Measurements from ENCODE around the gene ASIC1.
A peak's percentile ranks its signal among the peaks of the same experiment; 100 is the strongest.

Gene ASIC1

GRCh38 chr12:50040657-50041056 lies 16.7 kb upstream of the ASIC1 start:
- no peak for DNase-seq (ENCODE audit: low read depth in 1 of 2, low spot score in 1 of 2)

DNA sequence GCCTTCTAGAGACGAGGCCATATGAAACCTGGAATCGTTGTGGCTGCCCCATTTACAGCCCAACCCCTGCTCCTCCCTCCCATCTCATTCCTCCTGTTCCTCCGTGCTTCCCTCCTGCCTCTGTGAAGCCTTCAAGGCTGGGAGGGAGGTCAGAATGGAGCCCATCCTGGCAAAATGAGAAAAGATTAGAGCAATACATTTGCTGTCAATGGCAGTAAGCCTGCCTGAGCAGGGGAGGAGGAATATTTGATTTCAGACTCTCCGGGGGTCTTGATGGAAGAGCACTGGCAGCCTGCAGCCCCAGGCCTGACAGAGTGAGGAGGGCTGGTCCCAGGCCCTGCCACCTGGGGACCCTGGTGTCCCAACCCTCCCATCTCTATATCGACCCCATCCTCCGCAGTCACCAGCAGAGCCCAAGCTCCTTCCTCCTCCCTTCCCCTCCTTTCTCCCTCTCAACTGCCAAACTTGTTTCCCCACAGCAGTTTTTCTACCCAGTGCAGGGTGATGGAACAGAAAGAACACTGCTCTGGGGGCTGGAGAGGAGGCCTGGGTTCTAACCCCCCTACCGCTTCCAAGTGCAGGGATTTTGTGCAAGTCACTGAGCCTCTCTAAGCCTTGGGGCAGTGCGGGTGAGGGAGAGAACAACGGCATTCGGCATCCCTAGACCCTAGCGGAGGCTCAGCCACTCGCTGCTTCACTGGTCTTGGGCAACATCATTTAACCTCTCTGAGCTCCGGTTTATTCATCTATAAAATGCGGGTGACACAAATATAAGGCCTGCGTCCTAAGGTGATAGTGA lies 16.1 kb upstream of the ASIC1 start:
- no peak for DNase-seq (ENCODE audit: low read depth in 1 of 2, low spot score in 1 of 2)

DNA sequence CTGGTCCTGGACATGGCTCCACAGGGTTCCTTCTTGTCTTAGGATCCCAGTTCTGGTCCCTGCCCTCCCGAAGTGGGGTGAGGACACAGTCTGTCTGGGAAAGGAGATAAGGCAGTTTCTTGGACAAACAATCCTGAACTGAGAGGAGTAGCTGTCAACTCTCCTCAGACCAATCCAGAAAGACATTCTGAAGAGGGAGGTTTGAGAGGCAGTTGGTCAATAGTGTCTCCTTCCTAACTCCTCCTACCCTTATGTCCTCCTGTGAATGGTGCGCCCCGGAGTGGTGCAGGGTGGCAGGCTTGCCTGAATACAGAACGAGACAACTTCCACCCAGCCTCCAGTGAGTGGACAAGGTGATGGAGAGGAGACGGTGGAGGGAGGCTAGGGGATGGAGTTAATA lies 15.4 kb upstream of the ASIC1 start:
- DNase-seq (ENCODE audit: low read depth in 1 of 2, low spot score in 1 of 2): no peak

- no peak for DNase-seq (ENCODE audit: low read depth in 1 of 2, low spot score in 1 of 2)
These were observed 14.7 kb upstream of the ASIC1 start for GRCh38 chr12:50042693-50043092.

DNA sequence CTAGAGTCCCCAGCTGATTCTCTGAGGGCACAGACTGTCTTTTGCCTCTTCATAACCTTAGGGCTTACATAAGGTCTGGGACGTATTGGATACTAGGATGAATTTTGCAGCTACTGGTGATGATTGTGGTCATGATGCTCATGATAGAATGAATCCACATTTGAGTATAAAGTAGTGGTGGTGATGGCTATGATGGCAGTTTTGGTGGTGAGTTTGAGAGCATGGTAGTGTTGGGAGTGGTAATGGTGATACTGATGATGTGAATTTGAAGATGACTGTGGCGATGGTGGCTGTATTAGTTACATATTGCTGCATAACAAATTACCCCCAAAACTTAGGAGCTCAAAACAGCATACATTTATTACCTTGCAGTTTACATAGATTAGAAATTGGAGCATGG lies 14.1 kb upstream of the ASIC1 start:
- DNase-seq (ENCODE audit: low read depth in 1 of 2, low spot score in 1 of 2): no peak

DNA sequence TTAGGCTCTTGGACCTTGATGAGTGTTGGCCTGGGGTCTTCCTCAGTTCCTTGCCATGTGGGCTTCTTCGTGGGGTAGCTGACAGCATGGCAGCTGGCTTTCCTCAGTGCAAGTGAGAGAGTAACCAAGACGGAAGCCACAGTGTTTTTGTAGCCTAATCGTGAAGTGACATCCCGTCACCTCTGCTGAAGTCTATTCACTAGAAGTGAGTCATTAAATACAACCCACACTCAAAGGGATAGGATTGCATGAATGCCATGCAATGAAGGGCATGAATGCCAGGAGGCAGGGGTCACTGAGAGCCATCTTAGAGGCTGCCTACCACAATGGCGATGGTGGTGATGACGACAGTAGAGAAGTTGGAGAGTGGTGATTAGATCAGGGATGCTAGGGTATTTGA lies 13.5 kb upstream of the ASIC1 start:
- DNase-seq (ENCODE audit: low read depth in 1 of 2, low spot score in 1 of 2): no peak

GRCh38 chr12:50047693-50048250 lies 9.6 kb upstream of the ASIC1 start:
- no peak for DNase-seq (ENCODE audit: low read depth in 1 of 2, low spot score in 1 of 2)

- no peak for DNase-seq (ENCODE audit: low read depth in 1 of 2, low spot score in 1 of 2)
These were observed 7.9 kb upstream of the ASIC1 start for GRCh38 chr12:50049254-50050118.

DNA sequence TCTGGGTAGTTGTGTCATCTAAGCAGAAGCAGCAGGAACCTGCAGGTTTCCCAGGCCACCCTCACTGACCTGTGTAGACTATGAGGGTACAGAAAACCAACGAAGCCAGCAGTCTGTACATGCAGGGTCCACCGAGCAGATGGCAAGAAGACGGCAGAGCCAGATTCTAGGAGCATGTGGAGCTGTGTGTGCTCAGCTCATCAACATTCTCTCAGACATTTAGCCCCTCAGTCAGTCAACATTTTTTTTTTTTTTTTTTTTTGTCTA lies 7.3 kb upstream of the ASIC1 start:
- DNase-seq (ENCODE audit: low read depth in 1 of 2, low spot score in 1 of 2): no peak

- no peak for DNase-seq (ENCODE audit: low read depth in 1 of 2, low spot score in 1 of 2)
These were observed 6.8 kb upstream of the ASIC1 start for GRCh38 chr12:50050410-50051098.

GRCh38 chr12:50051101-50051806 lies 6.1 kb upstream of the ASIC1 start:
- DNase-seq (ENCODE audit: low read depth in 1 of 2, low spot score in 1 of 2): no peak

GRCh38 chr12:50052544-50052943 lies 4.9 kb upstream of the ASIC1 start:
- DNase-seq (ENCODE audit: low read depth in 1 of 2, low spot score in 1 of 2): no peak

DNA sequence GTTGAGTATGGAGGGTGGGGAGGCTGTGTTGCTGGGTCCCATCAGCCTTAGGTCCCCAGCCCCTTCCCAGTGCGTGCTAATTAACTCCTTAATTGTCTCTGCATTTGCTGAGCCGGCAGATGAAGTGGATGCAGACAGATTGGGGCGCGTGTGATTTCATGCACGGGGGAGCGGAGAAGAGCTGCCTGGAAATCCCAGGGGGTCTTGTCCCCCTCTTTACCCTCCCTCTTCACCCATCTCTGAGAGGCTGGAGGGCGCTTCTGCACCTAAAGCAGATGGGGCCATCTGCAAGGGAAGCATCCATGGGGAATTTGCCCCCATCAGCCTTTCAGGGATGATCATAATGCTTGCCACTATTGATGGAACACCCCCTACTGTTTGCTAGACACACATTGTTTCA lies 4.4 kb upstream of the ASIC1 start:
- no peak for DNase-seq (ENCODE audit: low read depth in 1 of 2, low spot score in 1 of 2)

DNA sequence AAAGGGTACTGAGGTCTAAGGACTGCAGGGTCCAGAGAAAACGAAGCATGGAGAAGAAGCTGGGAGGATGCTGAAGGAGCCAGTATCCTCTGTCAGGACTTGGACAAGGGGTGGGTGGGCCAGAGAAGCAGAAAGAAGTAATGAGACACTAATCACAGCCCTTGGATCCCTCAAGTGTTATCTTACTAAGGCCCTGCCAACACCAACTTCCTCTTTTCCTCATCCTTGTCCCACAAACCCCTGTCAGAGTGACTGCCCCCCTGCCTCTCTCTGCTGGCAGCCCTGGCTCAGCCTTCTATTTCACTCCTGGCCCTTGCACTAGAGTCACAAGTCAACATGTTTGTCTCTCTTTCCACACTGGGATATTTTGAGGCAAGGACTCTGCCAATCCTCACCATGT lies 3.8 kb upstream of the ASIC1 start:
- no peak for DNase-seq (ENCODE audit: low read depth in 1 of 2, low spot score in 1 of 2)

DNA sequence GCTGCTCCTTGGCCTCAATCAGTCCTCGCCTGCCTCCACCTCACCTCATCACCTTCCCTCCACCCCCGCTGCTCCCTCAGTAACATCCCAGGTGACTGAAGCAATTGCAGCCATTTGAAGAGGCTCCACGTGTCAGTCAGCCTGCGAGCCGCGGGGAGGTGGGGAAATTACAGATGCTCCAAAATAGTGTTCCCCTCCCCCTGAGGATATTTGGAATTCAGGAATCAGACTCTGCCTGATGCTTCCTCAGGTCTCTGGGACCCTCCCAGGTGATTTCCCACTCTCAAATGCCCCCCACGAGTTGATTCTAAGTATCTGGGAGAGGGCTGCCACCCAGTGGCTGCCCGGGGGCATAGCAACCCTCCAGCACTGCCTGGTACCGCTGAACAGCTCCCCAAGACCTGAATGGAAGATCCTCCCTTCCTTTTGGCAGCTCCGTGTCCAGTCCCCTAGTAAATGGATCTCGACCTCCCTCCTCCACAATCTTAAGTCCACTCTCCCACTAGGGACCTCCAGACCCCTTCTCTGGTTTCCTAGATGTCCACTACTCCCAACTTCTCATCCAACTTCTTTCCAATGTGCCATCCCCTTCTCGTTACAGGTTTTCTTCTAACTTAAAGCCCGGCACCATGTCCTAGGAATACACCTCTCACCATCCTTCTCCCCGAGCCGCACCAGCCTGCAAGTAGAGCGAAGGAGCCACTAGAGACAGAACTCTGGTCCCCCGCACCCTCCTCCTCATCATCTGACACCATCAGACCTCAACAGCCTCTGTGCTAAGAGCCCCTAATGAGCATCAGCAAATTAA lies 1.4 kb upstream of the ASIC1 start:
- DNase-seq (ENCODE audit: low read depth in 1 of 2, low spot score in 1 of 2): peak in 1 of 2 donors; percentile 34

- no peak for DNase-seq (ENCODE audit: low read depth in 1 of 2, low spot score in 1 of 2)
These were observed 788 bp upstream of the ASIC1 start for GRCh38 chr12:50056639-50056976.

DNA sequence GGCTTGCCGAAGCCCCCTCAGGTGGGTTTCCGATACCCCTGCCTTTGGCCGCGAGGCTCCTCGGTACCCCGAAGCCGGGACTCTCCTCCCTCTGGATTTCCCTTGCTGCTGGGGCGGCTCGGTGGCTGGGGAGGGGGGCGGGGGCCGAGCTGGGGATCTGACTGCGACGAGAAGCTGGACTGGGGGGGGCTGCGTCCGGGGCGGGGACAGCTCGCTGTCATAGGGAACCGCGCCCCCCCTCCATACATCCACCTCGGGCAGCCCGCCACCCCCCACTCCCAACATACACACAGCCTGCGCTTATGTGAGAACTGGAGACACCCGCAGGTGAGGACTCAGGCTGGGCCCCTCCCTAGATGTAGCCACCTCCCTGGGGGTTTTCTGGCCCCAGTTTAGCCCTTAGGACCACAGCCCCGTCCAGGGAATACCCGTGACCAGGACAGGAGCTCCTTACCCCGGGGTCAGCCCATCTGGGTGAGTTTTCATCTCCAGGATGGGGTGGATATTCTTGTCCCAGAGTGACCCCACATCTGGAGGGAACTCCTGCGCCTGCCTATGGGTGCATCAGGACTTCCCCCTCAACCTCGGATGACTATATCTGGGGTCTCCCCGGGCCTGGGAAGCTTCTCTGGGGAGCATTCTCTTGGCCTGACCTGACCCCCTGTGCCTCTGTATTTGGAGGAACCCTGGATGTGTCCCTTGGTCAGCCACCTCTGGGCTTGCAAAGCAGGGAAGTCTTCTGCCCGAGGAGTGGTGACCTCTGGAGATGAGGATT lies 687 bp downstream of the ASIC1 start:
- DNase-seq (ENCODE audit: low read depth in 1 of 2, low spot score in 1 of 2): no peak

DNA sequence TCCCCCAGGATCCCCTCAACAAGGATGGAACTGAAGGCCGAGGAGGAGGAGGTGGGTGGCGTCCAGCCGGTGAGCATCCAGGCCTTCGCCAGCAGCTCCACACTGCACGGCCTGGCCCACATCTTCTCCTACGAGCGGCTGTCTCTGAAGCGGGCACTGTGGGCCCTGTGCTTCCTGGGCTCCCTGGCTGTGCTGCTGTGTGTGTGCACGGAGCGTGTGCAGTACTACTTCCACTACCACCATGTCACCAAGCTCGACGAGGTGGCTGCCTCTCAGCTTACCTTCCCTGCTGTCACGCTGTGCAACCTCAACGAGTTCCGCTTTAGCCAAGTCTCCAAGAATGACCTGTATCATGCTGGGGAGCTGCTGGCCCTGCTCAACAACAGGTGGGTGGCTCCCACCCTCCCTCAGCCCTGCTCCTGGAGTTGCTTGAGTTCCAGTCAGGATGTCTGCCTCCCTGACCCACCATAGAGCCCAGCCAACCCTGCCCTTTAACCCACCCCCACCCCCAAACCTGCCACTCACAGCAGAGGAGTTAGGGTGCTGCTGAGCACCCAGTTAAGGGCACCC lies 1.4 kb downstream of the ASIC1 start:
- DNase-seq (ENCODE audit: low read depth in 1 of 2, low spot score in 1 of 2): no peak

DNA sequence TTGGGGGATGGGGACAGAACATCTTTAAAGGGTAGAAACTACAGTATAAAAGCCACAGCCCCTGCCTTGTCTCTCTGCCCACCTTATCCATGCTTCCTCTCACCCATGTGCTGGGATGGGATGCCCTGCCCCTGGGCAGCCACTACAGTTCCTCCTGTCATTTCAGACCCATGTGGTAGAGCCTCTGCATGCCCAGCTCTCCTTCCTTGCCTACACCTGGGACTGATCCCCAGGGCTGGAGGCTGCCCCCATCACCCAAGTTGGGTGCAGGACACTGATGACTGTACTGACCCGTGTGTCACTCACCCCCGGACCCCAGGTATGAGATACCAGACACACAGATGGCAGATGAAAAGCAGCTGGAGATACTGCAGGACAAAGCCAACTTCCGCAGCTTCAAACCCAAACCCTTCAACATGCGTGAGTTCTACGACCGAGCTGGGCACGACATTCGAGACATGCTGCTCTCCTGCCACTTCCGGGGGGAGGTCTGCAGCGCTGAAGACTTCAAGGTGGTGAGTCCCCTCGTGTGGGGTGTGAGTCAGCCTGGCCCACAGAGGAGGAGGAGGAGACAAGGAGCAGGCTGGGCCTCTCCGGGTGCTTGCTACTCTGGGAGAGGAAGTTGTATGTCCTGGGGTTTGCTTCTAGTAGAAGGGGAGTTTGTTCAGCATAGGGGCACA lies 2.2 kb downstream of the ASIC1 start:
- DNase-seq (ENCODE audit: low read depth in 1 of 2, low spot score in 1 of 2): peak in 1 of 2 donors; percentile 15
